Small intestine (tissue), 7 donors: ENCODE data around the gene ADIPOQ. TPM values are rescaled to one million over a fixed set of nuclear protein-coding genes. Genes with fewer than 3 reads are reported as not detected.

Source experiments
- DNase-seq, 2 donors: peaks; one replicate each; pipeline versions ENCODE4 v3.0.0 to v3.0.0-alpha.2; 2013
- FAIRE-seq: peaks from 2 replicates; lab custom pipeline; 2012; peaks lifted over from hg19 to GRCh38; lab: Jason Lieb, UNC
- H3K27ac ChIP-seq, 3 donors: one replicate each; pipeline ENCODE4 v1.5.1; 2013; ENCODE audit warnings: low read length in 2 of 3, mild to moderate bottlenecking in 2 of 3, control low read depth in 1 of 3, inconsistent platforms in 1 of 3, low read depth in 1 of 3, moderate library complexity in 1 of 3
- H3K27me3 ChIP-seq, 3 donors: one replicate each; pipeline ENCODE4 v1.6.1; 2013; ENCODE audit warnings: low read length in 3 of 3, inconsistent platforms in 1 of 3; ENCODE audit not compliant: control insufficient read depth in 3 of 3, insufficient read depth in 3 of 3
- H3K36me3 ChIP-seq, 3 donors: one replicate each; pipeline ENCODE4 v1.6.1; 2013; ENCODE audit warnings: low read length in 3 of 3, inconsistent platforms in 1 of 3, low read depth in 1 of 3, mild to moderate bottlenecking in 1 of 3, moderate library complexity in 1 of 3; ENCODE audit not compliant: control insufficient read depth in 3 of 3, insufficient read depth in 2 of 3
- H3K4me1 ChIP-seq, 3 donors: one replicate each; pipeline ENCODE4 v1.6.1; 2013; ENCODE audit warnings: low read length in 2 of 3, inconsistent platforms in 1 of 3, low read depth in 1 of 3, mild to moderate bottlenecking in 1 of 3, moderate library complexity in 1 of 3; ENCODE audit not compliant: control insufficient read depth in 3 of 3, insufficient read depth in 2 of 3
- H3K4me3 ChIP-seq, 3 donors: one replicate each; pipeline ENCODE4 v1.5.1; 2013; ENCODE audit warnings: low read length in 3 of 3, control low read depth in 1 of 3, inconsistent platforms in 1 of 3, low read depth in 1 of 3, mild to moderate bottlenecking in 1 of 3, moderate library complexity in 1 of 3
- H3K9me3 ChIP-seq, 2 donors: one replicate each; pipeline ENCODE4 v1.6.1; 2013; ENCODE audit warnings: low read depth in 1 of 2, low read length in 1 of 2; ENCODE audit not compliant: control insufficient read depth in 2 of 2, insufficient read depth in 1 of 2
- WGBS, 3 donors: extraction: QIAGEN DNeasy Blood & Tissue Kit; methylation state at CpG; one replicate each; pipeline ENCODE4 v1.1.7; 2013; 5-methylcytosine and 5-hydroxymethylcytosine counted together
- polyA plus RNA-seq, 4 donors: library from polyadenylated mRNA; stranded (reverse) in 3 of 4; unstranded in 1 of 4; fragments of 200-250 nt in 3 of 4; fragments of 120-200 nt in 1 of 4; gene quantifications; one replicate each; pipeline versions ENCODE4 v1.2.1 to v1.2.3, GENCODE V29; 2013
- donor health status: healthy with polysubstance abuse.
- donor health status: control.
- donor health status: control.
- donor health status: Bipolar disorder and iron deficiency.
- donor health status: healthy.

ADIPOQ gene
- polyA plus RNA-seq, 4 donors, result 0.22 to 34.5 (median 0.54) TPM; not detected in 1

- peaks cover 2 to 53% (median 18%) of the 10 kb centered on the region in 3 donors for H3K27me3 ChIP-seq
- 63 to 85% (median 75%) methylated on average over 4 of the region's 4 CpGs for WGBS, 3 donors
These were observed 10.7 kb upstream of the ADIPOQ start for GRCh38 chr3:186831798-186832197.

GRCh38 chr3:186832276-186832675 is 10.2 kb upstream of the ADIPOQ start:
- H3K27me3 ChIP-seq, result peaks cover 2 to 52% (median 18%) of the 10 kb centered on the region in 3 donors
- peaks cover 0 to 3% (median 0%) of the 10 kb centered on the region in 3 donors for H3K4me1 ChIP-seq
- DNase-seq, result no peak
- FAIRE-seq, result no peak
- 65 to 88% (median 86%) methylated on average over 1 of the region's 1 CpG for WGBS, 3 donors
- H3K9me3 ChIP-seq, result peaks cover 0 to 3% of the 10 kb centered on the region in 2 donors
- H3K4me3 ChIP-seq, result no peak overlapping the region
- no peak overlapping the region for H3K27ac ChIP-seq
- no peaks in the 10 kb centered on the region for H3K36me3 ChIP-seq

More at GRCh38 chr3:186831798-186832197, 10.7 kb upstream of the ADIPOQ start:
- Histone ChIP-seq H3K27ac (no peak overlapping the region), H3K36me3 (no peaks in the 10 kb centered on the region), H3K4me1 (peaks cover 0 to 3% (median 0%) of the 10 kb centered on the region in 3 donors), H3K9me3 (peaks cover 0 to 3% of the 10 kb centered on the region in 2 donors), H3K4me3 (no peak overlapping the region)
- DNase-seq (no peak), FAIRE-seq (no peak)

DNA sequence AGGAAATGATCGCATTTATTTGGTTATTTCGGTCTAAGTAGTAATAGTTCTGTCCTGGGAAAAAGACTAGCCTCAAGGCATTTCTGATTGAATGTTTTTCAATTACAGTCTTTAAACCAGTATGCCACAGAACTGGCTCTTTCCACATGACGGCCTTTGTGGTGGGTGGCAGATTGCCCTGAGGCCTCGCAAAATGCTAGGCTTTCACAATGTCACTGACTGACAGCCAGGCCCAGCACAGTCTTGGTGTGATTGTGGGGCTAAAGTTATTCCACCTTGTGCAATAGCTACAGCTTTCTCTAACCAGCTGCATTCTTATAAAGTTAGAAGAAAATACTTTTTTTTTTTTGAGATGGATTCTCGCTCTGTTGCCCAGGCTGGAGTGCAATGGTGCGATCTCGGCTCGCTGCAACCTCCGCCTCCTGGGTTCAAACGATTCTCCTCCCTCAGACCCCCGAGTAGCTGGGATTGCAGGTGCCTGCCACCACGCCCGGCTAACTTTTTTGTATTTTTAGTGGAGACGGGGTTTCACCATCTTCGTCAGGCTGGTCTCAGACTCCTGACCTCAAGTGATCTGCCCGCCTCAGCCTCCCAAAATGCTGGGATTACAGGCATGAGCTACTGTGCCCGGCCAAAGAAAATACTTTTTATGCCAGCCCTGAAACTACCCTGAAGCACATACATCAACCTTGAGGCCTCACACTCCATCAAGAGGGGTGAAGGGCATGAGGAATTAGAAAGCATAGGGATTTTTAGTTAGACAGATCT is 2.5 kb upstream of the ADIPOQ start:
- Histone ChIP-seq H3K27me3 (peaks cover 0 to 3% (median 0%) of the 10 kb centered on the region in 3 donors), H3K4me3 (no peak overlapping the region), H3K9me3 (no peaks in the 10 kb centered on the region), H3K4me1 (no peaks in the 10 kb centered on the region), H3K27ac (no peak overlapping the region), H3K36me3 (no peaks in the 10 kb centered on the region)
- 88 to 94% (median 88%) methylated on average over 17 of the region's 17 CpGs for WGBS, 3 donors
- FAIRE-seq, result no peak
- no peak for DNase-seq

- Histone ChIP-seq H3K9me3 (no peaks in the 10 kb centered on the region), H3K36me3 (no peaks in the 10 kb centered on the region), H3K27me3 (peaks cover 0 to 5% (median 2%) of the 10 kb centered on the region in 3 donors), H3K4me3 (no peak overlapping the region), H3K27ac (no peak overlapping the region), H3K4me1 (no peaks in the 10 kb centered on the region)
- no peak for FAIRE-seq
- no peak for DNase-seq
- 73 to 83% (median 76%) methylated on average over 4 of the region's 4 CpGs for WGBS, 3 donors
These were observed 890 bp upstream of the ADIPOQ start for GRCh38 chr3:186841620-186842019.

DNA sequence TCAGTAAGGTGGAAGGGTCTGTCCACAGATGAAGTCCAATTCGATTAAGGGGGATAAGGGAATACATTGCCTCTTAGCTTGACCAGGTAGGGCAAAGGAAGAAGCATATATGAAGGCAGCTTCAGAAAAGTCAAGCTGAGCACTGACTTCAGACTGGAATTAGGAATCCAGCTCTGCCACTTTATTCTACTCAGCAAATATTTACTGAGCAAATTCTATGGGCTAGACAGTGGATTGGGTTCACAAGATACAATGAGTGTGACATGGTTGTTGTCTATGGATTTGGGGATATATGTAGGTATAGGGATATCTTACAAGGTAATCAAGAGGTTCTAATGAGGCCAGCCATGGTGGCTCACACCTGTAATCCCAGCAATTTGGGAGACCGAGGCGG is 526 bp downstream of the ADIPOQ start:
- no peak for FAIRE-seq
- Histone ChIP-seq H3K9me3 (no peaks in the 10 kb centered on the region), H3K4me1 (no peaks in the 10 kb centered on the region), H3K36me3 (no peaks in the 10 kb centered on the region), H3K4me3 (no peak overlapping the region), H3K27ac (no peak overlapping the region), H3K27me3 (peaks cover 0 to 7% (median 2%) of the 10 kb centered on the region in 3 donors)
- 68 to 92% (median 81%) methylated on average over 3 of the region's 3 CpGs for WGBS, 3 donors
- no peak for DNase-seq

- H3K4me3 ChIP-seq, result no peak overlapping the region
- no peak for FAIRE-seq
- H3K27me3 ChIP-seq, result peaks cover 0 to 4% (median 2%) of the 10 kb centered on the region in 3 donors
- no peaks in the 10 kb centered on the region for H3K36me3 ChIP-seq
- 82 to 87% (median 84%) methylated on average over 11 of the region's 11 CpGs for WGBS, 3 donors
- no peak for DNase-seq
- no peaks in the 10 kb centered on the region for H3K4me1 ChIP-seq
- H3K27ac ChIP-seq, result no peak overlapping the region
- H3K9me3 ChIP-seq, result no peaks in the 10 kb centered on the region
These were observed 2.4 kb downstream of the ADIPOQ start for GRCh38 chr3:186844908-186845307.

DNA sequence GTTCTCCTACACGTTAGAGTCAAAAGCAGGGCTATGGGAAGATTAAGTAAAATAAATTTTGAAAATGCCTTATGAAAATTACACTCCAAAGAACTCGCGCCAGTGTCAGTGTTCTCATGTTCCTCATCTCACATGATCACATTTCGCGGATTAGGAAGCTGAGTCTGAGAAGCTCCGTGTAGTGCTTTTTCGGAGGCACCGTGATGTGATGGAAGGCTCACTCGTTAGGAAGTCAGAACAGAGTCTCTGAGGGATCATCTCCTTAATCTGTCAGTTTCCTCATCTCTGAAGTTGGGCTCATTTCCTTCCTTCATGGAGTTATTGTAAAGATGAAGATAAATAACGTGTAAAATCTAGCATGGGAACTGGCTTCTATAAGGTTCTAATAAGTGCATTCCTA is 3.2 kb downstream of the ADIPOQ start:
- peaks cover 0 to 4% (median 2%) of the 10 kb centered on the region in 3 donors for H3K27me3 ChIP-seq
- FAIRE-seq (no peak), DNase-seq (no peak)
- no peaks in the 10 kb centered on the region for H3K9me3 ChIP-seq
- no peaks in the 10 kb centered on the region for H3K36me3 ChIP-seq
- no peak overlapping the region for H3K27ac ChIP-seq
- H3K4me3 ChIP-seq, result no peak overlapping the region
- 75 to 82% (median 80%) methylated on average over 10 of the region's 10 CpGs for WGBS, 3 donors
- no peaks in the 10 kb centered on the region for H3K4me1 ChIP-seq

DNA sequence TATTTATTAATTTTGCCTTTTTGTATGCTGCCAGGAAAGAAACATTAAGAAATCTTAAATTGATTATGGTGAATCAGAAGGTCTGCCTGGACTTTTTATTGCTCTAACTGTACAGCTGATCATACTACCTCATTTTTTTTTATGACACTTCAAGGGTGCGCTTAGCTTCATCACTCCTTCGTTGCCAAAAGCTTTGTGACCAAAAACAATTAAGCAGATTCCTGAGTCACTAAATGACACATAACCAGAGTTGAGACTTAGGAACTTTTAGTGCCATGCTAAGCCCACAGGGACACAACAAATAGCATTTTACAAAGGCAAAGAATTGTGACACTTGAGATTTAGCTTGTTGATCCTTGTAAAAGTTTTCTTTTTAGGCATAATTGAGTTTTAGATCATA is 4.9 kb downstream of the ADIPOQ start:
- H3K4me3 ChIP-seq, result no peak overlapping the region
- WGBS, 3 donors, result 14 to 46% (median 26%) methylated on average over 2 of the region's 2 CpGs
- peaks cover 0 to 4% (median 2%) of the 10 kb centered on the region in 3 donors for H3K27me3 ChIP-seq
- H3K4me1 ChIP-seq, result no peaks in the 10 kb centered on the region
- H3K27ac ChIP-seq, result no peak overlapping the region
- H3K9me3 ChIP-seq, result no peaks in the 10 kb centered on the region
- no peaks in the 10 kb centered on the region for H3K36me3 ChIP-seq
- FAIRE-seq (no peak), DNase-seq (no peak)
